GM08714 (cell line): ENCODE data around the gene MTA1.

Source experiments
- H3K4me3 ChIP-seq: fragments of 200-500 bp; sonication (Bioruptor generic); 2 replicates; pipeline ENCODE4 v1.5.1; 2014; ENCODE audit warnings: mild to moderate bottlenecking, low read length, inconsistent platforms
- ZNF274 ChIP-seq: IDR thresholded peaks from 2 replicates; pipeline ENCODE4 v1.6.1; 2012; ENCODE audit warnings: mild to moderate bottlenecking, low read depth, low read length

The MTA1 gene

GRCh38 chr14:105383083-105383730, 36.4 kb upstream of the MTA1 start:
- TF ChIP-seq ZNF274, result no peak

GRCh38 chr14:105384041-105384557, 35.5 kb upstream of the MTA1 start:
- no peak overlapping the region for H3K4me3 ChIP-seq
- TF ChIP-seq ZNF274, result no peak

More at GRCh38 chr14:105383083-105383730, 36.4 kb upstream of the MTA1 start:
- no peak overlapping the region for H3K4me3 ChIP-seq

- no peak overlapping the region for H3K4me3 ChIP-seq
- TF ChIP-seq ZNF274, result no peak
These were observed 34.9 kb upstream of the MTA1 start for GRCh38 chr14:105384605-105385321.

- TF ChIP-seq ZNF274, result no peak
- no peak overlapping the region for H3K4me3 ChIP-seq
These were observed 34.3 kb upstream of the MTA1 start for GRCh38 chr14:105385322-105385637.

- H3K4me3 ChIP-seq, result no peak overlapping the region
- no peak for TF ChIP-seq ZNF274
These were observed 33.8 kb upstream of the MTA1 start for GRCh38 chr14:105385698-105386365.

GRCh38 chr14:105386581-105387529, 32.8 kb upstream of the MTA1 start:
- no peak for TF ChIP-seq ZNF274
- no peak overlapping the region for H3K4me3 ChIP-seq

- no peak overlapping the region for H3K4me3 ChIP-seq
- TF ChIP-seq ZNF274, result no peak
These were observed 32.1 kb upstream of the MTA1 start for GRCh38 chr14:105387530-105387922.

- no peak overlapping the region for H3K4me3 ChIP-seq
- TF ChIP-seq ZNF274, result no peak
These were observed 31.3 kb upstream of the MTA1 start for GRCh38 chr14:105388110-105388951.

GRCh38 chr14:105388976-105389375, 30.7 kb upstream of the MTA1 start:
- no peak for TF ChIP-seq ZNF274

GRCh38 chr14:105389534-105389933, 30.1 kb upstream of the MTA1 start:
- H3K4me3 ChIP-seq, result no peak overlapping the region
- no peak for TF ChIP-seq ZNF274

More at GRCh38 chr14:105388976-105389375, 30.7 kb upstream of the MTA1 start:
- no peak overlapping the region for H3K4me3 ChIP-seq

- H3K4me3 ChIP-seq, result no peak overlapping the region
- TF ChIP-seq ZNF274, result no peak
These were observed 29.4 kb upstream of the MTA1 start for GRCh38 chr14:105389976-105390848.

GRCh38 chr14:105390849-105391500, 28.7 kb upstream of the MTA1 start:
- no peak overlapping the region for H3K4me3 ChIP-seq
- no peak for TF ChIP-seq ZNF274
